Fibroblast of lung (primary cell): ENCODE measurements around the gene SLC20A1.

Experiments used
- EZH2 ChIP-seq: IDR thresholded peaks from 2 replicates; pipeline ENCODE4 v1.5.1; 2012; ENCODE audit warnings: low read length, control low read depth, mild to moderate bottlenecking; ENCODE audit errors: missing control alignments
- TF ChIP-seq, protein P1 (sequence below), 2 donors: IDR thresholded peaks in 1 of 2; conservative IDR thresholded peaks in 1 of 2; 1 replicate in 1 of 2; 2 replicates in 1 of 2; pipeline ENCODE4 v1.5.1; 2011 to 2012; ENCODE audit warnings: low read length in 2 of 2, control low read depth in 1 of 2, inconsistent platforms in 1 of 2, low read depth in 1 of 2, mild to moderate bottlenecking in 1 of 2

DNA sequence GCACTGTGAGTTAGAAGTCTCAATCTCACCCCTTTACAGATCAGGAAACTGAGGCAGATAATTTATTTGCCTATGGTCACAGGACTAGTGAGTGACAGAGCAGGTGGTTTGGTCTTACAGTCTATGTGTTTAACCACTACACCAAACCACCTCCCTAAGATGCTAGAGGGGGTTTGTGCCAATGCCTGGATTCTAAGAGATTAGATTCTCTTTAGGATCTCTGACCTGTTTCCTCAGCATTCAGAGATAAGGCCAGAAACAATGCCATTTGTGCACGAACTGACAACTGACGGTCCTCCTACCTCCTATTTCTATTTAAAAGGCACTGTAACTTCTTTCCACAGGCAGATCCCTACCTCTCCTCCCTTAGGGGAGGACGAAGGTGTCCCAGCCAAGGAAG is 2.3 kb upstream of the SLC20A1 start:
- TF ChIP-seq, protein P1, sequence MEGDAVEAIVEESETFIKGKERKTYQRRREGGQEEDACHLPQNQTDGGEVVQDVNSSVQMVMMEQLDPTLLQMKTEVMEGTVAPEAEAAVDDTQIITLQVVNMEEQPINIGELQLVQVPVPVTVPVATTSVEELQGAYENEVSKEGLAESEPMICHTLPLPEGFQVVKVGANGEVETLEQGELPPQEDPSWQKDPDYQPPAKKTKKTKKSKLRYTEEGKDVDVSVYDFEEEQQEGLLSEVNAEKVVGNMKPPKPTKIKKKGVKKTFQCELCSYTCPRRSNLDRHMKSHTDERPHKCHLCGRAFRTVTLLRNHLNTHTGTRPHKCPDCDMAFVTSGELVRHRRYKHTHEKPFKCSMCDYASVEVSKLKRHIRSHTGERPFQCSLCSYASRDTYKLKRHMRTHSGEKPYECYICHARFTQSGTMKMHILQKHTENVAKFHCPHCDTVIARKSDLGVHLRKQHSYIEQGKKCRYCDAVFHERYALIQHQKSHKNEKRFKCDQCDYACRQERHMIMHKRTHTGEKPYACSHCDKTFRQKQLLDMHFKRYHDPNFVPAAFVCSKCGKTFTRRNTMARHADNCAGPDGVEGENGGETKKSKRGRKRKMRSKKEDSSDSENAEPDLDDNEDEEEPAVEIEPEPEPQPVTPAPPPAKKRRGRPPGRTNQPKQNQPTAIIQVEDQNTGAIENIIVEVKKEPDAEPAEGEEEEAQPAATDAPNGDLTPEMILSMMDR (conservative IDR thresholded peaks at IDR 0.05 in 1 of 2, IDR thresholded peaks at IDR 0.05 in 1 of 2; ENCODE audit: low read depth in 1 of 2, low read length in 2 of 2) = no peak
- no peak for TF ChIP-seq EZH2
